Measurements from ENCODE around the gene EEIG1. TPM values are rescaled to one million over a fixed set of nuclear protein-coding genes. Genes with fewer than 3 reads are reported as not detected.

Gene EEIG1
- total and polyA plus RNA-seq, 9 of the 15 experiments (the other 6 are each of a cell fraction or from before 2014, with no cell fraction given) = 0.17 to 16.7 (median 3.6) TPM

DNA sequence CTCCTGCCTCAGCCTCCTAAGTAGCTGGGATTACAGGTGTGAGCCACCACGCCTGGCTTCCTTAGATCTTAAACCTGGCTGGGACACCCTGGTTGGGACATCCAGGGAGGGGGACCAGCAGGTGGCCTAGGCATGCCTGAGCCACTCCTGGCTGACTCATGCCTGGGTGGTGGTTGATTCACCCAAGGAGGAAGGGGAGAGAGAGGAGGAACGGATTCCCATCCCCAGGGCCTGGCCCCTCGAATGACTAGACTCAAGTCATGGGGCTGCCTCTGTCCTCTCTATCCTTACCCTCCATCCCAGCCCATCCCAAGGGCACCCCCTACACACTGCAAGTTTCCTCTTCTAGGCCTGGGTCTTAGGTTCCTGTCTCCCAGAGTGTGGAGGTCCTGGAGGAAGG is 12.7 kb downstream of the EEIG1 start (continued):
- TF ChIP-seq, protein P1, sequence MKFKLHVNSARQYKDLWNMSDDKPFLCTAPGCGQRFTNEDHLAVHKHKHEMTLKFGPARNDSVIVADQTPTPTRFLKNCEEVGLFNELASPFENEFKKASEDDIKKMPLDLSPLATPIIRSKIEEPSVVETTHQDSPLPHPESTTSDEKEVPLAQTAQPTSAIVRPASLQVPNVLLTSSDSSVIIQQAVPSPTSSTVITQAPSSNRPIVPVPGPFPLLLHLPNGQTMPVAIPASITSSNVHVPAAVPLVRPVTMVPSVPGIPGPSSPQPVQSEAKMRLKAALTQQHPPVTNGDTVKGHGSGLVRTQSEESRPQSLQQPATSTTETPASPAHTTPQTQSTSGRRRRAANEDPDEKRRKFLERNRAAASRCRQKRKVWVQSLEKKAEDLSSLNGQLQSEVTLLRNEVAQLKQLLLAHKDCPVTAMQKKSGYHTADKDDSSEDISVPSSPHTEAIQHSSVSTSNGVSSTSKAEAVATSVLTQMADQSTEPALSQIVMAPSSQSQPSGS (CRISPR knock-in tag; IDR thresholded peaks at IDR 0.05) = no peak
- TF ChIP-seq HEY1 (CRISPR knock-in tag; IDR thresholded peaks at IDR 0.05; ENCODE audit: borderline replicate concordance) (no peak), HCFC1 (IDR thresholded peaks at IDR 0.05; ENCODE audit: low read depth, low read length) (no peak), ZNF431 (CRISPR knock-in tag; IDR thresholded peaks at IDR 0.05) (no peak), TFAM (CRISPR knock-in tag; conservative IDR thresholded peaks at IDR 0.05) (no peak), KHSRP (IDR thresholded peaks at IDR 0.05) (no peak), JUNB (CRISPR knock-in tag; conservative IDR thresholded peaks at IDR 0.05) (no peak), PML (IDR thresholded peaks at IDR 0.05; ENCODE audit: low read length) (no peak), OTX1 (CRISPR knock-in tag; IDR thresholded peaks at IDR 0.05) (no peak), ZNF12 (CRISPR knock-in tag; IDR thresholded peaks at IDR 0.05) (no peak)
- TF ChIP-seq, protein P2, sequence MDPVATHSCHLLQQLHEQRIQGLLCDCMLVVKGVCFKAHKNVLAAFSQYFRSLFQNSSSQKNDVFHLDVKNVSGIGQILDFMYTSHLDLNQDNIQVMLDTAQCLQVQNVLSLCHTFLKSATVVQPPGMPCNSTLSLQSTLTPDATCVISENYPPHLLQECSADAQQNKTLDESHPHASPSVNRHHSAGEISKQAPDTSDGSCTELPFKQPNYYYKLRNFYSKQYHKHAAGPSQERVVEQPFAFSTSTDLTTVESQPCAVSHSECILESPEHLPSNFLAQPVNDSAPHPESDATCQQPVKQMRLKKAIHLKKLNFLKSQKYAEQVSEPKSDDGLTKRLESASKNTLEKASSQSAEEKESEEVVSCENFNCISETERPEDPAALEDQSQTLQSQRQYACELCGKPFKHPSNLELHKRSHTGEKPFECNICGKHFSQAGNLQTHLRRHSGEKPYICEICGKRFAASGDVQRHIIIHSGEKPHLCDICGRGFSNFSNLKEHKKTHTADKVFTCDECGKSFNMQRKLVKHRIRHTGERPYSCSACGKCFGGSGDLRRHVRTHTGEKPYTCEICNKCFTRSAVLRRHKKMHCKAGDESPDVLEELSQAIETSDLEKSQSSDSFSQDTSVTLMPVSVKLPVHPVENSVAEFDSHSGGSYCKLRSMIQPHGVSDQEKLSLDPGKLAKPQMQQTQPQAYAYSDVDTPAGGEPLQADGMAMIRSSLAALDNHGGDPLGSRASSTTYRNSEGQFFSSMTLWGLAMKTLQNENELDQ (CRISPR knock-in tag; IDR thresholded peaks at IDR 0.05; ENCODE audit: borderline replicate concordance) = no peak
- TF ChIP-seq, protein P3, sequence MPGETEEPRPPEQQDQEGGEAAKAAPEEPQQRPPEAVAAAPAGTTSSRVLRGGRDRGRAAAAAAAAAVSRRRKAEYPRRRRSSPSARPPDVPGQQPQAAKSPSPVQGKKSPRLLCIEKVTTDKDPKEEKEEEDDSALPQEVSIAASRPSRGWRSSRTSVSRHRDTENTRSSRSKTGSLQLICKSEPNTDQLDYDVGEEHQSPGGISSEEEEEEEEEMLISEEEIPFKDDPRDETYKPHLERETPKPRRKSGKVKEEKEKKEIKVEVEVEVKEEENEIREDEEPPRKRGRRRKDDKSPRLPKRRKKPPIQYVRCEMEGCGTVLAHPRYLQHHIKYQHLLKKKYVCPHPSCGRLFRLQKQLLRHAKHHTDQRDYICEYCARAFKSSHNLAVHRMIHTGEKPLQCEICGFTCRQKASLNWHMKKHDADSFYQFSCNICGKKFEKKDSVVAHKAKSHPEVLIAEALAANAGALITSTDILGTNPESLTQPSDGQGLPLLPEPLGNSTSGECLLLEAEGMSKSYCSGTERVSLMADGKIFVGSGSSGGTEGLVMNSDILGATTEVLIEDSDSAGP (CRISPR knock-in tag; IDR thresholded peaks at IDR 0.05) = no peak
- TF ChIP-seq, protein P4, sequence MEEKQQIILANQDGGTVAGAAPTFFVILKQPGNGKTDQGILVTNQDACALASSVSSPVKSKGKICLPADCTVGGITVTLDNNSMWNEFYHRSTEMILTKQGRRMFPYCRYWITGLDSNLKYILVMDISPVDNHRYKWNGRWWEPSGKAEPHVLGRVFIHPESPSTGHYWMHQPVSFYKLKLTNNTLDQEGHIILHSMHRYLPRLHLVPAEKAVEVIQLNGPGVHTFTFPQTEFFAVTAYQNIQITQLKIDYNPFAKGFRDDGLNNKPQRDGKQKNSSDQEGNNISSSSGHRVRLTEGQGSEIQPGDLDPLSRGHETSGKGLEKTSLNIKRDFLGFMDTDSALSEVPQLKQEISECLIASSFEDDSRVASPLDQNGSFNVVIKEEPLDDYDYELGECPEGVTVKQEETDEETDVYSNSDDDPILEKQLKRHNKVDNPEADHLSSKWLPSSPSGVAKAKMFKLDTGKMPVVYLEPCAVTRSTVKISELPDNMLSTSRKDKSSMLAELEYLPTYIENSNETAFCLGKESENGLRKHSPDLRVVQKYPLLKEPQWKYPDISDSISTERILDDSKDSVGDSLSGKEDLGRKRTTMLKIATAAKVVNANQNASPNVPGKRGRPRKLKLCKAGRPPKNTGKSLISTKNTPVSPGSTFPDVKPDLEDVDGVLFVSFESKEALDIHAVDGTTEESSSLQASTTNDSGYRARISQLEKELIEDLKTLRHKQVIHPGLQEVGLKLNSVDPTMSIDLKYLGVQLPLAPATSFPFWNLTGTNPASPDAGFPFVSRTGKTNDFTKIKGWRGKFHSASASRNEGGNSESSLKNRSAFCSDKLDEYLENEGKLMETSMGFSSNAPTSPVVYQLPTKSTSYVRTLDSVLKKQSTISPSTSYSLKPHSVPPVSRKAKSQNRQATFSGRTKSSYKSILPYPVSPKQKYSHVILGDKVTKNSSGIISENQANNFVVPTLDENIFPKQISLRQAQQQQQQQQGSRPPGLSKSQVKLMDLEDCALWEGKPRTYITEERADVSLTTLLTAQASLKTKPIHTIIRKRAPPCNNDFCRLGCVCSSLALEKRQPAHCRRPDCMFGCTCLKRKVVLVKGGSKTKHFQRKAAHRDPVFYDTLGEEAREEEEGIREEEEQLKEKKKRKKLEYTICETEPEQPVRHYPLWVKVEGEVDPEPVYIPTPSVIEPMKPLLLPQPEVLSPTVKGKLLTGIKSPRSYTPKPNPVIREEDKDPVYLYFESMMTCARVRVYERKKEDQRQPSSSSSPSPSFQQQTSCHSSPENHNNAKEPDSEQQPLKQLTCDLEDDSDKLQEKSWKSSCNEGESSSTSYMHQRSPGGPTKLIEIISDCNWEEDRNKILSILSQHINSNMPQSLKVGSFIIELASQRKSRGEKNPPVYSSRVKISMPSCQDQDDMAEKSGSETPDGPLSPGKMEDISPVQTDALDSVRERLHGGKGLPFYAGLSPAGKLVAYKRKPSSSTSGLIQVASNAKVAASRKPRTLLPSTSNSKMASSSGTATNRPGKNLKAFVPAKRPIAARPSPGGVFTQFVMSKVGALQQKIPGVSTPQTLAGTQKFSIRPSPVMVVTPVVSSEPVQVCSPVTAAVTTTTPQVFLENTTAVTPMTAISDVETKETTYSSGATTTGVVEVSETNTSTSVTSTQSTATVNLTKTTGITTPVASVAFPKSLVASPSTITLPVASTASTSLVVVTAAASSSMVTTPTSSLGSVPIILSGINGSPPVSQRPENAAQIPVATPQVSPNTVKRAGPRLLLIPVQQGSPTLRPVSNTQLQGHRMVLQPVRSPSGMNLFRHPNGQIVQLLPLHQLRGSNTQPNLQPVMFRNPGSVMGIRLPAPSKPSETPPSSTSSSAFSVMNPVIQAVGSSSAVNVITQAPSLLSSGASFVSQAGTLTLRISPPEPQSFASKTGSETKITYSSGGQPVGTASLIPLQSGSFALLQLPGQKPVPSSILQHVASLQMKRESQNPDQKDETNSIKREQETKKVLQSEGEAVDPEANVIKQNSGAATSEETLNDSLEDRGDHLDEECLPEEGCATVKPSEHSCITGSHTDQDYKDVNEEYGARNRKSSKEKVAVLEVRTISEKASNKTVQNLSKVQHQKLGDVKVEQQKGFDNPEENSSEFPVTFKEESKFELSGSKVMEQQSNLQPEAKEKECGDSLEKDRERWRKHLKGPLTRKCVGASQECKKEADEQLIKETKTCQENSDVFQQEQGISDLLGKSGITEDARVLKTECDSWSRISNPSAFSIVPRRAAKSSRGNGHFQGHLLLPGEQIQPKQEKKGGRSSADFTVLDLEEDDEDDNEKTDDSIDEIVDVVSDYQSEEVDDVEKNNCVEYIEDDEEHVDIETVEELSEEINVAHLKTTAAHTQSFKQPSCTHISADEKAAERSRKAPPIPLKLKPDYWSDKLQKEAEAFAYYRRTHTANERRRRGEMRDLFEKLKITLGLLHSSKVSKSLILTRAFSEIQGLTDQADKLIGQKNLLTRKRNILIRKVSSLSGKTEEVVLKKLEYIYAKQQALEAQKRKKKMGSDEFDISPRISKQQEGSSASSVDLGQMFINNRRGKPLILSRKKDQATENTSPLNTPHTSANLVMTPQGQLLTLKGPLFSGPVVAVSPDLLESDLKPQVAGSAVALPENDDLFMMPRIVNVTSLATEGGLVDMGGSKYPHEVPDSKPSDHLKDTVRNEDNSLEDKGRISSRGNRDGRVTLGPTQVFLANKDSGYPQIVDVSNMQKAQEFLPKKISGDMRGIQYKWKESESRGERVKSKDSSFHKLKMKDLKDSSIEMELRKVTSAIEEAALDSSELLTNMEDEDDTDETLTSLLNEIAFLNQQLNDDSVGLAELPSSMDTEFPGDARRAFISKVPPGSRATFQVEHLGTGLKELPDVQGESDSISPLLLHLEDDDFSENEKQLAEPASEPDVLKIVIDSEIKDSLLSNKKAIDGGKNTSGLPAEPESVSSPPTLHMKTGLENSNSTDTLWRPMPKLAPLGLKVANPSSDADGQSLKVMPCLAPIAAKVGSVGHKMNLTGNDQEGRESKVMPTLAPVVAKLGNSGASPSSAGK (IDR thresholded peaks at IDR 0.05) = no peak

All from K562 (cell line).